H1 (cell line): ENCODE data around the gene LSM10. TPM values are rescaled to one million over a fixed set of nuclear protein-coding genes. Genes with fewer than 3 reads are reported as not detected.

Experiments used
- CTCF ChIA-PET: fragments of 300-600 bp; sonication (Branson Sonifier 250); formaldehyde crosslinking; loops from one replicate; lab custom pipeline; 2021; ENCODE audit not compliant: partially characterized antibody; lab: Charles Lee
- POLR2A ChIA-PET: fragments of 300-600 bp; sonication (Branson Sonifier 250); formaldehyde crosslinking; loops from one replicate; lab custom pipeline; 2021; ENCODE audit warnings: inconsistent platforms; ENCODE audit not compliant: partially characterized antibody; lab: Charles Lee
- DNase-seq, 2 experiments: peaks; one replicate each; pipeline versions ENCODE4 v3.0.0 to v3.0.0-alpha.2; 2010 to 2022; ENCODE audit warnings: low spot score in 2 of 2, low read depth in 1 of 2, mixed read lengths in 1 of 2
- FAIRE-seq: peaks from 2 replicates; lab custom pipeline; 2011; peaks lifted over from hg19 to GRCh38; lab: Jason Lieb, UNC
- H2AFZ ChIP-seq: 2 replicates; pipeline ENCODE4 v1.8.1; 2012; ENCODE audit warnings: low read length, inconsistent platforms
- H2AK5ac ChIP-seq: 2 replicates; pipeline ENCODE4 v1.6.1; 2013; ENCODE audit warnings: low read depth, low read length
- H2BK120ac ChIP-seq: replicated peaks from 2 replicates; pipeline ENCODE3; 2013; ENCODE audit warnings: low read depth, low read length, inconsistent platforms
- H2BK12ac ChIP-seq: 2 replicates; pipeline ENCODE4 v1.6.1; 2013; ENCODE audit warnings: low read depth, low read length
- H2BK15ac ChIP-seq: 2 replicates; pipeline ENCODE4 v1.6.1; 2013; ENCODE audit warnings: low read length
- H2BK20ac ChIP-seq: 2 replicates; pipeline ENCODE4 v1.6.1; 2013; ENCODE audit warnings: low read length
- H2BK5ac ChIP-seq: 2 replicates; pipeline ENCODE4 v1.6.1; 2013; ENCODE audit warnings: low read depth, low read length
- H3K14ac ChIP-seq: 2 replicates; pipeline ENCODE4 v1.6.1; 2013; ENCODE audit warnings: inconsistent platforms; ENCODE audit not compliant: insufficient read length
- H3K18ac ChIP-seq: 2 replicates; pipeline ENCODE4 v1.6.1; 2013; ENCODE audit warnings: low read length; ENCODE audit errors: extremely low read depth
- H3K23ac ChIP-seq: 2 replicates; pipeline ENCODE4 v1.6.1; 2013; ENCODE audit warnings: inconsistent platforms; ENCODE audit not compliant: insufficient read length
- H3K23me2 ChIP-seq: 2 replicates; pipeline ENCODE4 v1.6.1; 2013; ENCODE audit warnings: low read depth, low read length
- H3K27ac ChIP-seq: 2 replicates; pipeline ENCODE4 v1.6.1; 2011; ENCODE audit warnings: low read depth, low read length, inconsistent platforms
- H3K27me3 ChIP-seq, 4 experiments: replicated peaks in 1 of 4; 1 replicate in 1 of 4; 2 replicates in 3 of 4; pipeline versions ENCODE4 v1.6.1 to v1.8.1; 2011 to 2013; ENCODE audit warnings: low read length in 3 of 4, mild to moderate bottlenecking in 3 of 4, inconsistent platforms in 2 of 4, mixed read lengths in 2 of 4, moderate library complexity in 1 of 4; ENCODE audit not compliant: control insufficient read depth in 3 of 4, insufficient read depth in 3 of 4; ENCODE audit errors: extremely low read depth in 1 of 4
- H3K36me3 ChIP-seq, 4 experiments: 2 replicates each; pipeline versions ENCODE4 v1.6.1 to v1.8.1; 2011 to 2013; ENCODE audit warnings: mild to moderate bottlenecking in 4 of 4, low read length in 3 of 4, moderate library complexity in 2 of 4, control low read depth in 1 of 4, inconsistent platforms in 1 of 4; ENCODE audit not compliant: insufficient read depth in 4 of 4, control insufficient read depth in 2 of 4
- H3K4ac ChIP-seq: replicated peaks from 2 replicates; pipeline ENCODE3; 2013; ENCODE audit warnings: low read length, low read depth, mixed read lengths, inconsistent platforms; ENCODE audit not compliant: insufficient read length
- H3K4me1 ChIP-seq, 4 experiments: replicated peaks in 1 of 4; 1 replicate in 1 of 4; 2 replicates in 3 of 4; pipeline versions ENCODE4 v1.6.1 to v1.8.1; 2011 to 2013; ENCODE audit warnings: low read length in 3 of 4, inconsistent platforms in 2 of 4, mixed read lengths in 1 of 4; ENCODE audit not compliant: insufficient read depth in 4 of 4, control insufficient read depth in 3 of 4
- H3K4me2 ChIP-seq, 2 experiments: 2 replicates each; pipeline versions ENCODE4 v1.6.1 to v1.8.1; 2011 to 2013; ENCODE audit warnings: low read depth in 2 of 2, low read length in 2 of 2, control low read depth in 1 of 2, inconsistent platforms in 1 of 2, mild to moderate bottlenecking in 1 of 2; ENCODE audit not compliant: insufficient read depth in 1 of 2
- H3K4me3 ChIP-seq, 4 experiments: fragments of 200-600, 300-600 bp in 1 of 4; sonication (generic), shearing (Covaris generic), sonication (Bioruptor Twin) in 1 of 4; 2 replicates each; pipeline versions ENCODE4 v1.5.1 to v1.8.1; 2011 to 2016; ENCODE audit warnings: low read length in 4 of 4, low read depth in 3 of 4, control low read depth in 2 of 4, inconsistent platforms in 2 of 4, mild to moderate bottlenecking in 2 of 4, mixed read lengths in 1 of 4, moderate library complexity in 1 of 4; ENCODE audit not compliant: insufficient read depth in 2 of 4; ENCODE audit errors: extremely low read depth in 1 of 4
- H3K56ac ChIP-seq: replicated peaks from 2 replicates; pipeline ENCODE3; 2013; ENCODE audit warnings: low read depth, mild to moderate bottlenecking, mixed read lengths, low read length, inconsistent platforms; ENCODE audit not compliant: insufficient read length
- H3K79me1 ChIP-seq: 2 replicates; pipeline ENCODE4 v1.6.1; 2013; ENCODE audit warnings: low read depth, low read length, control low read depth
- H3K79me2 ChIP-seq, 2 experiments: 2 replicates each; pipeline versions ENCODE4 v1.6.1 to v1.8.1; 2012 to 2013; ENCODE audit warnings: low read length in 2 of 2, mild to moderate bottlenecking in 2 of 2, inconsistent platforms in 1 of 2; ENCODE audit not compliant: insufficient read depth in 2 of 2, control insufficient read depth in 1 of 2
- H3K9ac ChIP-seq, 4 experiments: replicated peaks in 1 of 4; 1 replicate in 1 of 4; 2 replicates in 3 of 4; pipeline versions ENCODE4 v1.6.1 to v1.8.1; 2011 to 2013; ENCODE audit warnings: low read depth in 3 of 4, low read length in 3 of 4, control low read depth in 2 of 4, mild to moderate bottlenecking in 2 of 4, moderate library complexity in 2 of 4, inconsistent platforms in 1 of 4; ENCODE audit errors: extremely low read depth in 1 of 4
- H3K9me3 ChIP-seq, 2 experiments: 2 replicates each; pipeline versions ENCODE4 v1.6.1 to v1.8.1; 2012 to 2013; ENCODE audit warnings: mild to moderate bottlenecking in 2 of 2, moderate library complexity in 2 of 2, control low read depth in 1 of 2, inconsistent platforms in 1 of 2, low read depth in 1 of 2, low read length in 1 of 2, mixed read lengths in 1 of 2; ENCODE audit not compliant: insufficient read depth in 2 of 2
- H4K20me1 ChIP-seq, 2 experiments: replicated peaks in 1 of 2; 2 replicates each; pipeline versions ENCODE3 to v1.8.1; 2011 to 2013; ENCODE audit warnings: inconsistent platforms in 2 of 2, low read length in 2 of 2, mild to moderate bottlenecking in 1 of 2; ENCODE audit not compliant: insufficient read depth in 2 of 2, control insufficient read depth in 1 of 2
- H4K5ac ChIP-seq: 2 replicates; pipeline ENCODE4 v1.6.1; 2013; ENCODE audit warnings: low read length, low read depth, mixed read lengths, inconsistent platforms; ENCODE audit not compliant: insufficient read length
- H4K8ac ChIP-seq: 2 replicates; pipeline ENCODE4 v1.8.0; 2013; ENCODE audit warnings: mild to moderate bottlenecking, moderate library complexity, low read length, inconsistent platforms; ENCODE audit not compliant: insufficient read depth; ENCODE audit errors: extremely low read depth
- H4K91ac ChIP-seq: replicated peaks from 2 replicates; pipeline ENCODE3; 2013; ENCODE audit warnings: low read length, mixed read lengths, inconsistent platforms; ENCODE audit not compliant: insufficient read length
- E2F6 ChIP-seq: IDR thresholded peaks from 2 replicates; pipeline ENCODE4 v1.6.1; 2012; ENCODE audit warnings: inconsistent platforms
- RNF2 ChIP-seq: fragments of 200-900, 300-1000 bp; sonication (generic); IDR thresholded peaks from 2 replicates; pipeline ENCODE4 v1.7.1; 2016; ENCODE audit warnings: borderline replicate concordance, low read depth, mild to moderate bottlenecking, antibody characterized with exemption, low read length; ENCODE audit not compliant: poor library complexity, severe bottlenecking; ENCODE audit errors: missing control alignments
- WGBS, 2 experiments: shearing (Covaris generic) in 1 of 2; methylation state at CpG; one replicate each; pipeline versions ENCODE4 v1.1.6 to v1.1.7; 2013 to 2015; ENCODE audit warnings: low lambda C conversion rate in 2 of 2, mixed read lengths in 2 of 2, inconsistent platforms in 1 of 2, low coverage in 1 of 2, missing lambda C conversion rate in 1 of 2; ENCODE audit not compliant: insufficient replicate concordance in 2 of 2, insufficient coverage in 1 of 2, insufficient read length in 1 of 2; ENCODE audit errors: extremely low coverage in 1 of 2, missing lambda C conversion rate in 1 of 2; 5-methylcytosine and 5-hydroxymethylcytosine counted together
- polyA plus RNA-seq, 7 experiments: library from polyadenylated mRNA; depleted of rRNA in 3 of 7; stranded (reverse) in 5 of 7; unstranded in 2 of 7; fragments of >200 nt in 5 of 7; fragments of 200-250 nt in 2 of 7; gene quantifications; 1 replicate in 5 of 7; 2 replicates in 1 of 7; 4 replicates in 1 of 7; pipeline versions ENCODE4 v1.2.1 to v1.2.3, GENCODE V29; 2011 to 2013; ENCODE audit warnings: missing spikeins in 2 of 7, mixed read lengths in 2 of 7
- total RNA-seq: library from RNA; stranded (reverse); fragmentation: NEBNext Ultra II Directional; extraction: Animal tissue kit (Norgen Biotek cat#: 25700); gene quantifications from 2 replicates; pipeline ENCODE4 v1.2.1, GENCODE V29; 2021

The LSM10 gene
- total and polyA plus RNA-seq, 2 of the 8 experiments (the other 6 are each of a cell fraction or from before 2014, with no cell fraction given), result 59.5 to 140 TPM

DNA sequence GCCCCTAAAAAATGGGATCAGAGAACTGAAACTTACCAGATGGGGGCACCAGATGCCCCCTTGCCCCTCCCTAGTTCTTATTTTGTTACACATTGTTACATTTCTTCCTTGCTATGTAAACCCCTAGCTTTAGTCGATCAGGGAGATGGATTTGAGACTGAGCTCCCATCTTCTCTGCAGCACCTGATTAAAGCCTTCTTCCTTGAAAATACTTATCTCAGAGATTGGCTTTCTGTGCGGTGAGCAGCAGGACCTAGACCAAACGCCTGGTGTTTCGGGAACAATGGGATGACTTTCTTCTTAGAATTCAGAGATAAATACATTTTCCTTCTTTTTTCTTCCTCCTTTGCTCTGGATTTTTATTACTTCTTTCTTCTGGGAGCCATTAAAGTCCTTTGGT lies 16.7 kb upstream of the LSM10 start:
- H3K4me3 ChIP-seq, result no peak overlapping the region
- POLR2A ChIA-PET, result interaction anchor here (0.7 to 2.4 kb wide), 7 partner anchors 12 to 90 kb away, joined by 3 to 6 read pairs (median 3); partner anchors contain the start of gene LSM10
- no peak for FAIRE-seq

More for the DNA sequence above, 16.7 kb upstream of the LSM10 start:
- no peaks in the 10 kb centered on the region; the same call in 1 of the 2 replicates for H3K79me1 ChIP-seq
- no peak overlapping the region for H3K9ac ChIP-seq
- no peaks in the 10 kb centered on the region for H3K9me3 ChIP-seq
- no peak overlapping the region for H2AFZ ChIP-seq
- no peak overlapping the region for H2BK120ac ChIP-seq
- CTCF ChIA-PET, result interaction anchor here (1.3 to 4.7 kb wide), 5 partner anchors 8 to 71 kb away, joined by 3 to 24 read pairs (median 11); no protein-coding TSS in a partner anchor
- H4K20me1 ChIP-seq, result no peaks in the 10 kb centered on the region
- H3K4ac ChIP-seq, result no peak overlapping the region
- no peak overlapping the region for H3K23ac ChIP-seq
- H3K23me2 ChIP-seq, result no peaks in the 10 kb centered on the region
- H4K5ac ChIP-seq, result no peak overlapping the region
- no peak overlapping the region for H2BK5ac ChIP-seq
- peaks cover 0 to 3% (median 0%) of the 10 kb centered on the region in 4 experiments; a peak in 1 of 7 replicates for H3K4me1 ChIP-seq
- H3K4me2 ChIP-seq, result no peak overlapping the region
- no peak for DNase-seq
- no peak overlapping the region for H2BK20ac ChIP-seq
- H4K8ac ChIP-seq, result no peak overlapping the region
- no peak overlapping the region for H2BK15ac ChIP-seq
- no peak overlapping the region for H2AK5ac ChIP-seq
- H3K36me3 ChIP-seq, result peaks cover 0 to 2% (median 0%) of the 10 kb centered on the region in 4 experiments; a peak in 1 of 8 replicates
- no peak for TF ChIP-seq RNF2
- TF ChIP-seq E2F6, result no peak
- H3K56ac ChIP-seq, result no peak overlapping the region
- no peak overlapping the region for H3K14ac ChIP-seq
- no peaks in the 10 kb centered on the region for H3K79me2 ChIP-seq
- no peak overlapping the region for H3K18ac ChIP-seq
- H4K91ac ChIP-seq, result no peak overlapping the region
- 97% methylated on average over 3 of the region's 4 CpGs; no CpG with 5 or more reads in 1 of the 2 experiments for WGBS, 2 experiments
- no peak overlapping the region for H3K27ac ChIP-seq
- H3K27me3 ChIP-seq, result no peaks in the 10 kb centered on the region
- no peak overlapping the region for H2BK12ac ChIP-seq
